DMS53 treated with DMSO at 0.1 percent for 48 hours (cell line): ENCODE data around the gene CYSRT1.
A peak's percentile ranks its signal among the peaks of the same experiment; 100 is the strongest.

Experiments
- DNase-seq: peaks from one replicate; lab custom pipeline; 2025; ENCODE audit not compliant: unreplicated experiment; lab: John Stamatoyannopoulos, UW

The CYSRT1 gene

GRCh38 chr9:137224830-137225694, at the start of gene CYSRT1:
CYSRT1 (plus strand) TSS chr9:137225174; CDS start chr9:137225622, 448 bp downstream.
- no peak for DNase-seq

GRCh38 chr9:137175345-137175961, 49.5 kb upstream of the CYSRT1 start:
- DNase-seq, result no peak

GRCh38 chr9:137176302-137177182, 48.4 kb upstream of the CYSRT1 start:
- DNase-seq, result peak; percentile 87

- DNase-seq, result no peak
These were observed 46.6 kb upstream of the CYSRT1 start for GRCh38 chr9:137178201-137178938.

GRCh38 chr9:137178939-137179630, 45.9 kb upstream of the CYSRT1 start:
- no peak for DNase-seq

- no peak for DNase-seq
These were observed 45.2 kb upstream of the CYSRT1 start for GRCh38 chr9:137179761-137180160.

GRCh38 chr9:137180491-137180890, 44.5 kb upstream of the CYSRT1 start:
- DNase-seq, result no peak

GRCh38 chr9:137181680-137182079, 43.3 kb upstream of the CYSRT1 start:
- no peak for DNase-seq

- no peak for DNase-seq
These were observed 42.1 kb upstream of the CYSRT1 start for GRCh38 chr9:137182836-137183235.

GRCh38 chr9:137183980-137184595, 40.9 kb upstream of the CYSRT1 start:
- no peak for DNase-seq

- no peak for DNase-seq
These were observed 39.9 kb upstream of the CYSRT1 start for GRCh38 chr9:137184881-137185660.

- no peak for DNase-seq
These were observed 39.1 kb upstream of the CYSRT1 start for GRCh38 chr9:137185921-137186320.

- no peak for DNase-seq
These were observed 38.6 kb upstream of the CYSRT1 start for GRCh38 chr9:137186385-137186784.

- DNase-seq, result no peak
These were observed 37.6 kb upstream of the CYSRT1 start for GRCh38 chr9:137187386-137187785.

- DNase-seq, result no peak
These were observed 36.9 kb upstream of the CYSRT1 start for GRCh38 chr9:137188086-137188489.

- peak; percentile 88 for DNase-seq
These were observed 36.3 kb upstream of the CYSRT1 start, which contains the start of the genes ANAPC2 and SSNA1 for GRCh38 chr9:137188490-137189296. ANAPC2 (minus strand) TSS chr9:137188560; CDS start chr9:137188532, 28 bp downstream. SSNA1 (plus strand) TSS chr9:137188676; CDS start chr9:137188727, 51 bp downstream.

GRCh38 chr9:137189297-137190295, 35.4 kb upstream of the CYSRT1 start:
- DNase-seq, result no peak
